H9 (cell line): ENCODE data around the gene IDH2. TPM values are rescaled to one million over a fixed set of nuclear protein-coding genes. Genes with fewer than 3 reads are reported as not detected.

ENCODE experiments used
- DNase-seq: peaks from one replicate; pipeline ENCODE4 v3.0.0-alpha.2; 2017
- H2AFZ ChIP-seq: one replicate; pipeline ENCODE4 v1.6.1; 2013; ENCODE audit warnings: mild to moderate bottlenecking, low read length, control low read depth, moderate library complexity
- H2AK5ac ChIP-seq: 2 replicates; pipeline ENCODE4 v1.6.1; 2013; ENCODE audit warnings: low read length, control low read depth, mixed read lengths; ENCODE audit not compliant: insufficient read length
- H2BK120ac ChIP-seq: one replicate; pipeline ENCODE4 v1.6.1; 2013; ENCODE audit warnings: low read depth, mild to moderate bottlenecking, low read length, control low read depth, inconsistent platforms; ENCODE audit not compliant: poor library complexity, severe bottlenecking
- H2BK12ac ChIP-seq: 2 replicates; pipeline ENCODE4 v1.6.1; 2013; ENCODE audit warnings: low read length, control low read depth, mixed read lengths, low read depth; ENCODE audit not compliant: insufficient read length
- H2BK15ac ChIP-seq: 2 replicates; pipeline ENCODE4 v1.6.1; 2013; ENCODE audit warnings: low read depth, low read length, control low read depth
- H2BK20ac ChIP-seq: one replicate; pipeline ENCODE4 v1.6.1; 2013; ENCODE audit warnings: low read depth, mild to moderate bottlenecking, low read length, control low read depth, inconsistent platforms; ENCODE audit not compliant: poor library complexity, severe bottlenecking
- H2BK5ac ChIP-seq: 2 replicates; pipeline ENCODE4 v1.6.1; 2013; ENCODE audit warnings: low read length, control low read depth, mixed read lengths; ENCODE audit not compliant: insufficient read length
- H3K14ac ChIP-seq: 2 replicates; pipeline ENCODE4 v1.6.1; 2013; ENCODE audit warnings: low read length, control low read depth; ENCODE audit not compliant: insufficient read depth
- H3K18ac ChIP-seq: 2 replicates; pipeline ENCODE4 v1.6.1; 2013; ENCODE audit warnings: low read depth, mild to moderate bottlenecking, mixed read lengths, low read length, control low read depth; ENCODE audit not compliant: insufficient read length
- H3K23ac ChIP-seq: 2 replicates; pipeline ENCODE4 v1.6.1; 2013; ENCODE audit warnings: low read length, control low read depth, mixed read lengths, low read depth; ENCODE audit not compliant: insufficient read length
- H3K23me2 ChIP-seq: 2 replicates; pipeline ENCODE4 v1.6.1; 2013; ENCODE audit warnings: low read depth, mild to moderate bottlenecking, mixed read lengths, low read length, control low read depth; ENCODE audit not compliant: insufficient read length, poor library complexity, severe bottlenecking
- H3K27ac ChIP-seq: 2 replicates; pipeline ENCODE4 v1.5.1; 2013; ENCODE audit warnings: low read length, control low read depth, mixed read lengths, low read depth; ENCODE audit not compliant: insufficient read length
- H3K27me3 ChIP-seq: 2 replicates; pipeline ENCODE4 v1.6.1; 2013; ENCODE audit warnings: low read length, control low read depth, inconsistent platforms; ENCODE audit not compliant: insufficient read depth
- H3K4ac ChIP-seq: 2 replicates; pipeline ENCODE4 v1.6.1; 2013; ENCODE audit warnings: low read depth, mild to moderate bottlenecking, control low read depth, inconsistent platforms, low read length, moderate library complexity
- H3K4me1 ChIP-seq: 2 replicates; pipeline ENCODE4 v1.6.1; 2013; ENCODE audit warnings: low read length, control low read depth, inconsistent platforms; ENCODE audit not compliant: insufficient read depth
- H3K4me2 ChIP-seq: 2 replicates; pipeline ENCODE4 v1.6.1; 2013; ENCODE audit warnings: low read length, control low read depth, mixed read lengths; ENCODE audit not compliant: insufficient read length, insufficient read depth
- H3K56ac ChIP-seq: 2 replicates; pipeline ENCODE4 v1.6.1; 2013; ENCODE audit warnings: low read depth, mild to moderate bottlenecking, mixed read lengths, low read length, control low read depth; ENCODE audit not compliant: insufficient read length
- H3K79me1 ChIP-seq: 2 replicates; pipeline ENCODE4 v1.6.1; 2013; ENCODE audit warnings: low read depth, mild to moderate bottlenecking, moderate library complexity, low read length, control low read depth, inconsistent platforms; ENCODE audit not compliant: insufficient read depth, poor library complexity, severe bottlenecking
- H3K79me2 ChIP-seq: 2 replicates; pipeline ENCODE4 v1.6.1; 2013; ENCODE audit warnings: low read length, control low read depth, inconsistent platforms; ENCODE audit not compliant: insufficient read depth
- H3K9ac ChIP-seq: 2 replicates; pipeline ENCODE4 v1.6.1; 2013; ENCODE audit warnings: low read length, control low read depth, mixed read lengths; ENCODE audit not compliant: insufficient read length; ENCODE audit errors: extremely low read depth
- H3K9me3 ChIP-seq: one replicate; pipeline ENCODE4 v1.6.1; 2013; ENCODE audit warnings: low read depth, low read length, inconsistent platforms; ENCODE audit not compliant: control insufficient read depth
- H3T11ph ChIP-seq: one replicate; pipeline ENCODE4 v1.6.1; 2013; ENCODE audit warnings: mild to moderate bottlenecking, low read length, control low read depth, inconsistent platforms
- H4K20me1 ChIP-seq: one replicate; pipeline ENCODE4 v1.6.1; 2013; ENCODE audit not compliant: control insufficient read depth, insufficient read length, insufficient read depth
- H4K5ac ChIP-seq: 2 replicates; pipeline ENCODE4 v1.6.1; 2013; ENCODE audit warnings: low read depth, mild to moderate bottlenecking, mixed read lengths, low read length, control low read depth; ENCODE audit not compliant: insufficient read length
- H4K8ac ChIP-seq: replicated peaks from 2 replicates; pipeline ENCODE4 v1.6.1; 2013; ENCODE audit warnings: low read length, control low read depth, mixed read lengths, low read depth; ENCODE audit not compliant: insufficient read length
- H4K91ac ChIP-seq: 2 replicates; pipeline ENCODE4 v1.6.1; 2013; ENCODE audit warnings: low read depth, mild to moderate bottlenecking, moderate library complexity, mixed read lengths, low read length, control low read depth; ENCODE audit not compliant: insufficient read length
- H3K27ac Mint-ChIP-seq, 3 experiments: 2 replicates in 2 of 3; 3 replicates in 1 of 3; pipeline ENCODE4 v1.8.0; 2020 to 2021; ENCODE audit warnings: mixed read lengths in 3 of 3, mild to moderate bottlenecking in 1 of 3, moderate library complexity in 1 of 3
- H3K27me3 Mint-ChIP-seq: 2 replicates; pipeline ENCODE4 v1.8.0; 2021; ENCODE audit warnings: low read depth, mild to moderate bottlenecking, moderate library complexity, mixed read lengths
- H3K36me3 Mint-ChIP-seq, 3 experiments: 2 replicates in 2 of 3; 3 replicates in 1 of 3; pipeline ENCODE4 v1.8.0; 2020 to 2021; ENCODE audit warnings: low read depth in 3 of 3, mixed read lengths in 3 of 3; ENCODE audit not compliant: insufficient read depth in 1 of 3
- H3K4me1 Mint-ChIP-seq, 2 experiments: 2 replicates each; pipeline ENCODE4 v1.8.0; 2020; ENCODE audit warnings: mixed read lengths in 2 of 2
- H3K4me3 Mint-ChIP-seq, 2 experiments: 2 replicates in 1 of 2; 3 replicates in 1 of 2; pipeline ENCODE4 v1.8.0; 2020 to 2021; ENCODE audit warnings: mild to moderate bottlenecking in 2 of 2, mixed read lengths in 2 of 2, moderate library complexity in 1 of 2
- H3K9me3 Mint-ChIP-seq, 2 experiments: 2 replicates in 1 of 2; 3 replicates in 1 of 2; pipeline ENCODE4 v1.8.0; 2020; ENCODE audit warnings: mild to moderate bottlenecking in 2 of 2, mixed read lengths in 2 of 2, moderate library complexity in 1 of 2
- WGBS: extraction: QIAGEN DNeasy Blood & Tissue Kit; methylation state at CpG from one replicate; pipeline ENCODE4 v1.1.7; 2013; ENCODE audit warnings: missing lambda C conversion rate, low lambda C conversion rate, mixed read lengths; ENCODE audit not compliant: insufficient read length; ENCODE audit errors: extremely low coverage; 5-methylcytosine and 5-hydroxymethylcytosine counted together
- total RNA-seq: library from RNA; stranded (reverse); gene quantifications from 2 replicates; pipeline ENCODE4 v1.2.1, GENCODE V29; 2021
- TF ChIP-seq, protein P1 (sequence below): fragments of 200-600 bp; sonication (generic); conservative IDR thresholded peaks from 3 replicates; pipeline ENCODE4 v1.8.0; 2021; ENCODE audit warnings: antibody characterized with exemption, mild to moderate bottlenecking

IDH2 gene
- total RNA-seq, 1 experiment from 2014 or later, result 57.7 TPM

DNA sequence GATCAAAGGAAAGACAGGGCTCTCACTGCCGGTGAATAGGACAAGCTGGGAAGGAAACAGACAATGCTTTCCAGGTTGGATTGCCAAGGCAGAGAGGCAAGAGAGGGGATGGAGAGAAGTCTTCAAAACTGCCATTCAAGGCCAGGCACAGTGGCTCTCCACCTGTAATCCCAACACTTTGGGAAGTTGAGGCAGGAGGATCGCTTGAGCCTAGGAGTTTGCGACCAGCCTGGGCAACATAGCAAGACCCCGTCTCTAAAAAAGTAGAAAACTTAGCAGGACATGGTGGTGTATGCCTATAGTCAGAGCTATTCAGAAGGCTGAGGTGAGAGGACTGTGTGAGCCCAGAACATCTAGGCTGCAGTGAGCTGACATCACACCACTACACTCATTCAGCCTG, 43.5 kb upstream of the IDH2 start:
- Histone ChIP-seq H3K4me2 (no peak overlapping the region), H4K5ac (no peak overlapping the region), H3K56ac (no peak overlapping the region), H2BK20ac (no peak overlapping the region), H3K23ac (no peak overlapping the region), H4K8ac (no peak overlapping the region), H3T11ph (no peak overlapping the region), H3K4me1 (peaks cover 2% of the 10 kb centered on the region; the same call in 1 of the 2 replicates), H2BK5ac (no peak overlapping the region), H2BK12ac (no peak overlapping the region), H3K14ac (no peak overlapping the region), H2BK120ac (no peak overlapping the region), H2AK5ac (no peak overlapping the region), H3K27me3 (no peaks in the 10 kb centered on the region), H2AFZ (no peak overlapping the region), H3K4ac (no peak overlapping the region), H3K79me2 (no peaks in the 10 kb centered on the region), H2BK15ac (no peak overlapping the region), H3K18ac (no peak overlapping the region), H4K91ac (no peak overlapping the region), H3K27ac (no peak overlapping the region), H3K79me1 (no peaks in the 10 kb centered on the region), H3K23me2 (no peaks in the 10 kb centered on the region), H3K9ac (no peak overlapping the region), H4K20me1 (no peaks in the 10 kb centered on the region), H3K9me3 (no peaks in the 10 kb centered on the region)
- Mint-ChIP-seq H3K4me1 (peaks cover 6% of the 10 kb centered on the region in 2 experiments; a peak in 3 of 4 replicates), H3K27ac (no peak overlapping the region), H3K27me3 (peaks cover 14% of the 10 kb centered on the region), H3K9me3 (no peaks in the 10 kb centered on the region), H3K4me3 (no peak overlapping the region), H3K36me3 (no peaks in the 10 kb centered on the region)
- TF ChIP-seq, protein P1, sequence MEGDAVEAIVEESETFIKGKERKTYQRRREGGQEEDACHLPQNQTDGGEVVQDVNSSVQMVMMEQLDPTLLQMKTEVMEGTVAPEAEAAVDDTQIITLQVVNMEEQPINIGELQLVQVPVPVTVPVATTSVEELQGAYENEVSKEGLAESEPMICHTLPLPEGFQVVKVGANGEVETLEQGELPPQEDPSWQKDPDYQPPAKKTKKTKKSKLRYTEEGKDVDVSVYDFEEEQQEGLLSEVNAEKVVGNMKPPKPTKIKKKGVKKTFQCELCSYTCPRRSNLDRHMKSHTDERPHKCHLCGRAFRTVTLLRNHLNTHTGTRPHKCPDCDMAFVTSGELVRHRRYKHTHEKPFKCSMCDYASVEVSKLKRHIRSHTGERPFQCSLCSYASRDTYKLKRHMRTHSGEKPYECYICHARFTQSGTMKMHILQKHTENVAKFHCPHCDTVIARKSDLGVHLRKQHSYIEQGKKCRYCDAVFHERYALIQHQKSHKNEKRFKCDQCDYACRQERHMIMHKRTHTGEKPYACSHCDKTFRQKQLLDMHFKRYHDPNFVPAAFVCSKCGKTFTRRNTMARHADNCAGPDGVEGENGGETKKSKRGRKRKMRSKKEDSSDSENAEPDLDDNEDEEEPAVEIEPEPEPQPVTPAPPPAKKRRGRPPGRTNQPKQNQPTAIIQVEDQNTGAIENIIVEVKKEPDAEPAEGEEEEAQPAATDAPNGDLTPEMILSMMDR, result no peak
- no CpG with 5 or more reads among the region's 4 CpGs for WGBS
- no peak for DNase-seq
